ENCODE measurements around the gene RASSF1.

RASSF1 gene

DNA sequence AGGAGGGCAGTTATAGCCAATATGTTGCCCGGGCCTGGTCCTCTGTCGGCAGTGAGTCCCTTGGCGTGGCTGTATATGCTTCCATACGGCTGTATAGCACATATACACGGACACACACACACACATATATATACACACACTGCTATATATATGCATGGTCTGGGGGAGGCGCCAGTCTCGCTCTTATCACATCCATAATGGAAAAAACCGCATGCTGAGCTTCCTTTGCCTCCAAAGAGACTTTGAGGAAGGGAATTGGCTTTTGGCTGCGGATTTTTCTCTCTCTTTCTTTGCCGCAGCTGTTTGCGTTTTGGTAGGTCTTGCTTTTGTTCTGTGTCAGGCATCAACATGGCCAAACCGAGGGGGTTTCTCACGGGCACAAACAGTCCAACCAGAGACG lies 30.0 kb upstream of the RASSF1 start:
- Histone ChIP-seq H3K27ac (no peak overlapping the region), H3K4me1 (ENCODE audit: low read depth, poor library complexity, severe bottlenecking) (peaks cover 27% of the 10 kb centered on the region)

GRCh38 chr3:50369012-50369670 lies 28.5 kb upstream of the RASSF1 start:
- Histone ChIP-seq H3K36me3 (ENCODE audit: insufficient read depth) (no peaks in the 10 kb centered on the region), H4K20me1 (ENCODE audit: insufficient read depth) (no peaks in the 10 kb centered on the region), H2AFZ (ENCODE audit: low read depth) (no peak overlapping the region), H3K27ac (no peak overlapping the region), H3K4me3 (IDR thresholded peaks at IDR 0.05; ENCODE audit: insufficient read depth, low read depth, low read length) (no peak overlapping the region), H3K79me2 (ENCODE audit: insufficient read depth, low read depth) (no peaks in the 10 kb centered on the region), H3K9ac (no peak overlapping the region), H3K4me2 (no peak overlapping the region), H3K4me1 (ENCODE audit: low read depth, poor library complexity, severe bottlenecking) (peaks cover 19% of the 10 kb centered on the region), H3K27me3 (ENCODE audit: insufficient read depth, low read depth) (no peaks in the 10 kb centered on the region)
- TF ChIP-seq, protein P1, sequence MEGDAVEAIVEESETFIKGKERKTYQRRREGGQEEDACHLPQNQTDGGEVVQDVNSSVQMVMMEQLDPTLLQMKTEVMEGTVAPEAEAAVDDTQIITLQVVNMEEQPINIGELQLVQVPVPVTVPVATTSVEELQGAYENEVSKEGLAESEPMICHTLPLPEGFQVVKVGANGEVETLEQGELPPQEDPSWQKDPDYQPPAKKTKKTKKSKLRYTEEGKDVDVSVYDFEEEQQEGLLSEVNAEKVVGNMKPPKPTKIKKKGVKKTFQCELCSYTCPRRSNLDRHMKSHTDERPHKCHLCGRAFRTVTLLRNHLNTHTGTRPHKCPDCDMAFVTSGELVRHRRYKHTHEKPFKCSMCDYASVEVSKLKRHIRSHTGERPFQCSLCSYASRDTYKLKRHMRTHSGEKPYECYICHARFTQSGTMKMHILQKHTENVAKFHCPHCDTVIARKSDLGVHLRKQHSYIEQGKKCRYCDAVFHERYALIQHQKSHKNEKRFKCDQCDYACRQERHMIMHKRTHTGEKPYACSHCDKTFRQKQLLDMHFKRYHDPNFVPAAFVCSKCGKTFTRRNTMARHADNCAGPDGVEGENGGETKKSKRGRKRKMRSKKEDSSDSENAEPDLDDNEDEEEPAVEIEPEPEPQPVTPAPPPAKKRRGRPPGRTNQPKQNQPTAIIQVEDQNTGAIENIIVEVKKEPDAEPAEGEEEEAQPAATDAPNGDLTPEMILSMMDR (conservative IDR thresholded peaks at IDR 0.05; ENCODE audit: low read depth, low read length), result no peak

More for the DNA sequence above, 30.0 kb upstream of the RASSF1 start:
- TF ChIP-seq, protein P1 (conservative IDR thresholded peaks at IDR 0.05; ENCODE audit: low read depth, low read length), result no peak
- Histone ChIP-seq H4K20me1 (ENCODE audit: insufficient read depth) (no peaks in the 10 kb centered on the region), H3K36me3 (ENCODE audit: insufficient read depth) (no peaks in the 10 kb centered on the region), H3K9ac (no peak overlapping the region), H3K4me3 (IDR thresholded peaks at IDR 0.05; ENCODE audit: insufficient read depth, low read depth, low read length) (no peak overlapping the region), H3K4me2 (no peak overlapping the region), H3K27me3 (ENCODE audit: insufficient read depth, low read depth) (no peaks in the 10 kb centered on the region), H2AFZ (ENCODE audit: low read depth) (no peak overlapping the region), H3K79me2 (ENCODE audit: insufficient read depth, low read depth) (no peaks in the 10 kb centered on the region)

- Histone ChIP-seq H3K27ac (no peak overlapping the region), H4K20me1 (ENCODE audit: insufficient read depth) (no peaks in the 10 kb centered on the region), H2AFZ (ENCODE audit: low read depth) (no peak overlapping the region; the same call in 1 of the 2 replicates), H3K4me2 (peak overlapping the region; percentile 60), H3K79me2 (ENCODE audit: insufficient read depth, low read depth) (no peaks in the 10 kb centered on the region), H3K27me3 (ENCODE audit: insufficient read depth, low read depth) (no peaks in the 10 kb centered on the region), H3K9ac (peak overlapping the region; percentile 46; the same call in 1 of the 2 replicates), H3K4me1 (ENCODE audit: low read depth, poor library complexity, severe bottlenecking) (peaks cover 5% of the 10 kb centered on the region), H3K36me3 (ENCODE audit: insufficient read depth) (no peaks in the 10 kb centered on the region), H3K4me3 (IDR thresholded peaks at IDR 0.05; ENCODE audit: insufficient read depth, low read depth, low read length) (no peak overlapping the region)
- TF ChIP-seq, protein P1 (conservative IDR thresholded peaks at IDR 0.05; ENCODE audit: low read depth, low read length), result no peak
Observed at GRCh38 chr3:50365842-50366220, 25.2 kb upstream of the RASSF1 start.

GRCh38 chr3:50365080-50365841 lies 24.6 kb upstream of the RASSF1 start:
- H3K79me2 ChIP-seq (ENCODE audit: insufficient read depth, low read depth), result no peaks in the 10 kb centered on the region
- H3K4me1 ChIP-seq (ENCODE audit: low read depth, poor library complexity, severe bottlenecking), result peaks cover 5% of the 10 kb centered on the region
- H3K9ac ChIP-seq, result peak overlapping the region; percentile 46; the same call in 1 of the 2 replicates
- no peaks in the 10 kb centered on the region for H3K27me3 ChIP-seq (ENCODE audit: insufficient read depth, low read depth)
- peak overlapping the region; percentile 60 for H3K4me2 ChIP-seq
- no peaks in the 10 kb centered on the region for H3K36me3 ChIP-seq (ENCODE audit: insufficient read depth)
- no peak overlapping the region for H3K27ac ChIP-seq
- H3K4me3 ChIP-seq (IDR thresholded peaks at IDR 0.05; ENCODE audit: insufficient read depth, low read depth, low read length), result no peak overlapping the region
- peak overlapping the region; percentile 56; the same call in 1 of the 2 replicates for H2AFZ ChIP-seq (ENCODE audit: low read depth)
- no peaks in the 10 kb centered on the region for H4K20me1 ChIP-seq (ENCODE audit: insufficient read depth)
- TF ChIP-seq, protein P1 (conservative IDR thresholded peaks at IDR 0.05; ENCODE audit: low read depth, low read length), result no peak
